Colon (tissue), 2 donors: ENCODE results near the gene GMPR.
"Not testable (repeated sequence)": the region's sequence is repeated elsewhere in the genome, so short reads cannot be mapped to it uniquely, and the experiment has no call there.

ENCODE experiments used
- FAIRE-seq: peaks from 2 replicates; lab custom pipeline; 2012; peaks lifted over from hg19 to GRCh38; lab: Jason Lieb, UNC
- donor health status: control.
- donor health status: control.

Gene GMPR

GRCh38 chr6:16225062-16225731, 13.2 kb upstream of the GMPR start:
- not testable (repeated sequence) for FAIRE-seq

- FAIRE-seq, result not testable (repeated sequence)
Observed at GRCh38 chr6:16226117-16227047, 12.0 kb upstream of the GMPR start.

GRCh38 chr6:16227048-16227562, 11.3 kb upstream of the GMPR start:
- FAIRE-seq, result no peak

GRCh38 chr6:16227605-16228004, 10.8 kb upstream of the GMPR start:
- no peak for FAIRE-seq

GRCh38 chr6:16228043-16228442, 10.3 kb upstream of the GMPR start:
- no peak for FAIRE-seq

- FAIRE-seq, result no peak
Observed at GRCh38 chr6:16228709-16229665, 9.4 kb upstream of the GMPR start.

- FAIRE-seq, result no peak
Observed at GRCh38 chr6:16229700-16230099, 8.7 kb upstream of the GMPR start.

- FAIRE-seq, result no peak
Observed at GRCh38 chr6:16230953-16231352, 7.4 kb upstream of the GMPR start.

- FAIRE-seq, result no peak
Observed at GRCh38 chr6:16232086-16232485, 6.3 kb upstream of the GMPR start.

- FAIRE-seq, result no peak
Observed at GRCh38 chr6:16236009-16236501, 2.3 kb upstream of the GMPR start.

GRCh38 chr6:16236631-16237199, 1.7 kb upstream of the GMPR start:
- FAIRE-seq, result no peak

- FAIRE-seq, result no peak
Observed at GRCh38 chr6:16237242-16237641, 1.1 kb upstream of the GMPR start.

GRCh38 chr6:16238963-16239797, 793 bp downstream of the GMPR start:
- no peak for FAIRE-seq

GRCh38 chr6:16239798-16240123, 1.4 kb downstream of the GMPR start:
- no peak for FAIRE-seq

- no peak for FAIRE-seq
Observed at GRCh38 chr6:16240589-16241320, 2.4 kb downstream of the GMPR start.

- FAIRE-seq, result no peak
Observed at GRCh38 chr6:16241321-16241689, 2.9 kb downstream of the GMPR start.

- no peak for FAIRE-seq
Observed at GRCh38 chr6:16243055-16243454, 4.7 kb downstream of the GMPR start.

- no peak for FAIRE-seq
Observed at GRCh38 chr6:16243664-16244063, 5.3 kb downstream of the GMPR start.

- FAIRE-seq, result no peak
Observed at GRCh38 chr6:16244446-16244845, 6.1 kb downstream of the GMPR start.

- FAIRE-seq, result no peak
Observed at GRCh38 chr6:16244869-16245451, 6.6 kb downstream of the GMPR start.
